ENCODE data around the gene PILRB.
"Not testable (repeated sequence)": the region's sequence is repeated elsewhere in the genome, so short reads cannot be mapped to it uniquely, and the experiment has no call there.

Gene PILRB

GRCh38 chr7:100358027-100358856, at the start of gene PILRB:
PILRB (plus strand) TSS chr7:100358117; CDS start chr7:100358303, 186 bp downstream.
- DNase-seq, result no peak

DNA sequence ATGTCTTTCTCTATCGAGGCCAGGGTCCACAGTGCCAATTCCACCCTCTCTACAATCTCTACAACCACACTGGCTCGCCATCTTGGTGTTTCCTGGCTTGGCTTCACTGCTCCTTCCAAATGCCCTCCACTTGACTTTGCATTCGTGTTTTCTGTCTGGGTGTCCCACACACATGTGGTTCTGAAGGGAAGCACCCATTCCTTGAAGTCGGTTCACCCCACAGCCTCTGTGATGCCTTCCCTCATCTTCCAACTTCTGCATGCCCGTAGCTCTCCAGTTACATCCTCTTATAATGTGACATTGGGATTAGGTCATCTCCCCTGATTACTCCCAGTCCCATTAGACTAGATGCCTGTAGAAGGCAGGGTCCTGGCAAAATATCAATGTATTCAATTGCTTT, 39.6 kb upstream of the PILRB start:
- not testable (repeated sequence) for DNase-seq

DNA sequence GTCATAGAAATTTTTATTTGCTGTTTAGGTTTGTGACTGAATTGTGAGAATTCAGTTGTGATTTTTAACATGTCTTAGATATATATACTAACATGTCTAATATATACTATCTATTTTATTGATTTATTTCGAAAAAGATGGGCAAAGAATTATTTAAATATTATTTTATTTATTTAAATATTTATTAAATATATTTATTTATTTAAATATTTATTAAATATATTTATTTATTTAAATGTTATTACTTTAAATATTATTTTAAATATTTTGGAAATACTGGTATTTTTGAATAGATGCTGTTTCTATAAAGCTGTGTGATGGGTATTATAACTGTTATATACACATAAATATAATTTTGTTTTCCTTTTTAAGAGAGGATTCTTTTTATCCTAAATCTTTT, 36.3 kb upstream of the PILRB start:
- DNase-seq, result not testable (repeated sequence)

- not testable (repeated sequence) for DNase-seq
These were observed 33.7 kb upstream of the PILRB start for GRCh38 chr7:100324194-100324593.

- not testable (repeated sequence) for DNase-seq
These were observed 32.2 kb upstream of the PILRB start for GRCh38 chr7:100325671-100326070.

DNA sequence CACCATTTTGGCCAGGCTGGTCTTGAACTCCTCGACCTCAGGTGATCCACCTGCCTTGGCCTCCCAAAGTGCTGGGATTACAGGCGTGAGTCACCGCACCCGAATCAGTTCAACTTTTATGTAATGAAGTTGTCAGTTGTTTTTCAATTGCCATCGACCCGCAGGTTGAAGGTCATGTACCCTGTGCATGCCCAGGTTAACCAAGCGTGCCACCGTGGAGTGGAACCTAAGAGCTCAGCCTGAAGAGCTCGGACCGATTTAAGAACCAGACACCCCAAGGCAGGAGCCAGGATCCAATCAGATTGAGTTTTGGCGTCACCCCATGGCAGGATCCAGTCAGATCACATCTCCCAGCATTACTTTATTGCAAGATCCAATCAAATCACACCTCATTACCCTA, 31.0 kb upstream of the PILRB start:
- DNase-seq, result not testable (repeated sequence)

DNA sequence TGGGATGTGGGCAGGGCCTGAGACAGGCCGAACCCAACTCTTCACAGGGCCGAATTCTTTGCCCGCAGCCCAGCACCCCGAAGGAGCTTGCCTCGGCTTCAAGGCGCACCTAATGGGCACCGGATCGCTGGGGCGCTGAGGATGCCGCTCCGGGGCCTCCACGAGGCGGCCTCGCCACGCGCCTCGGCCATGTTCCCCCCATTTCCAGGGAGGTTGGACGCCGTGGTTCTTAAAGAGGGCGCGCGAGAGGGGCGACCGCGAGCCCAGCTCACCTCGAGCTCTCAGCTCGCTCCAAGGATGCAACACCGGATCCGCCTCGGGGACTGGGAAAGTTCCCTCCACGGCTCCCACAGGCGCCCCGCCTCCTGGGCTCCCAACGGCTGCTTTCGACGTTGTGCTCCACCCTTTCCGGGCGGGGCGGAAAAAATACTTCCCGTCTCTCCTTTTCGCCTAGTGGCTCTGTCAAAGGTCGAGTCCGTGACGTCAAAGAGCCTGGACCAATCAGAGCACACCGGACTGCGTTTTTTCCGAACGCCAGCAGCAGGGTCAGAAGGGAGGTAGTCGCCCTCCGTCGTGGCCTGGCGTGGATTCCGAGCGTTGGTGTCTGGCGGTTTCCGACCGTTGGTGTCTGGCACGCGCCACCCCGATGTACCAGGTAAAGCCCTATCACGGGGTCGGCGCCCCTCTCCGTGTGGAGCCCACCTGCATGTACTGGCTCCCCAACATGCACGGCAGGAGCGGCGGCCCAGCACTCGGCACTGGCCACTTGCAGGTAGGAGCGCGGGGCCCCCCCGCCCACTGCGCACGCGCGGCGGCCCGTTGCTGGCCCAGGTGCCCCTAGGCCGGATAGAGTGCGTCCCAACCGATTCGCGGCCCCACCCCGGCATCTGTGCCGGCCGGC, 22.1 kb upstream of the PILRB start:
- peak; percentile 63 for DNase-seq

GRCh38 chr7:100338083-100338696, 19.7 kb upstream of the PILRB start:
- not testable (repeated sequence) for DNase-seq

- not testable (repeated sequence) for DNase-seq
These were observed 16.6 kb upstream of the PILRB start for GRCh38 chr7:100341286-100341685.

GRCh38 chr7:100342765-100343164, 15.2 kb upstream of the PILRB start:
- DNase-seq, result no peak

- DNase-seq, result not testable (repeated sequence)
These were observed 13.8 kb upstream of the PILRB start for GRCh38 chr7:100344124-100344559.

DNA sequence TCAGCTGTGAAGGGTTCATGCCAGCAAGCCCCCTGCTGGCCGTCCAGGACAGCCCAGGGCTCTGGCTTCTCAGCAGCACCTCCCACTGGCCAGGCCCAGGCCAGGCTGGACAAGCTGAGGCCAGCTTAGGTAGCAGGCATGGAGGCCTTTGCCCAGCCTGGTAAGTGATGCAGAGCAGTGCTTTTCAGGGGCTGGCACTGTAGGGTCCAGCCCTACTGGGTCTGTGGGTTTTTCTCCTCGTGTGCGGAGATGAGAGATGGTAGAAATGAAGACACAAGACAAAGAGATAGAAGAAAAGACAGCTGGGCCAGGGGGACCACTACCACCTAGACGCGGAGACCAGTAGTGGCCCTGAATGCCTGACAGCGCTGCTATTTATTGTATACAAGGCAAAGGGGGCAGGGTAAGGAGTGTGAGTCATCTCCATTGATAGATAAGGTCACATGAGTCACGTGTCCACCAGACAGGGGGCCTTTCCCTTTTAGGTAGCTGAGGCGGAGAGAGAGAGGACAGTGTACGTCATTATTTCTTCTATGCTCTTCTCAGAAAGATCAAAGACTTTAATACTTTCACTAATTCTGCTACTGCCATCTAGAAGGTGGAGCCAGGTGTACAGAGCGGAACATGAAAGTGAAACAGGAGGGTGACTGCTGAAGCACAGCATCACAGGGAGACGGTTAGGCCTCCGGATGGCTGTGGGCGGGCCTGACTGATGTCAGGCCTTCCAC, 13.2 kb upstream of the PILRB start:
- DNase-seq, result not testable (repeated sequence)

- not testable (repeated sequence) for DNase-seq
These were observed 12.6 kb upstream of the PILRB start for GRCh38 chr7:100345288-100345672.

GRCh38 chr7:100346921-100347320, 11.0 kb upstream of the PILRB start:
- no peak for DNase-seq

DNA sequence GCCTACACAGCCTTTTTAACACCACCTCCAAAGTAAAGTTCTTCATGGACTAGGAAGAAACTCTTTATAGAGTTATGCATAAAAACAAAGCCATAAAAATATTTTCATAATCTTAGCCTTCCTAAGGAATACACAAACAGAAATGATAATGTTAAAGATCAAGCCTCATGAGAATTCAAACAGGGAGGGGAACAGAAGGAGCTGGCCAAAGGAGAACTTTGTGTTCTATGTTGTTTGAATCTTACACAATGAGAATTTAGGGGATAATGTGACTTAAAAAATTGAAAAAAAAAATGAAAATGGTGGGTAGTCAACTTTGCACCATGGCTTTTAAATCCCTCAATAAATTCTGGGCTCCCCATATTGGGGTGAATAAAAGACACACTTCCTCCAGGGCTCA, 9.1 kb upstream of the PILRB start:
- no peak for DNase-seq

GRCh38 chr7:100349757-100350156, 8.2 kb upstream of the PILRB start:
- DNase-seq, result no peak

DNA sequence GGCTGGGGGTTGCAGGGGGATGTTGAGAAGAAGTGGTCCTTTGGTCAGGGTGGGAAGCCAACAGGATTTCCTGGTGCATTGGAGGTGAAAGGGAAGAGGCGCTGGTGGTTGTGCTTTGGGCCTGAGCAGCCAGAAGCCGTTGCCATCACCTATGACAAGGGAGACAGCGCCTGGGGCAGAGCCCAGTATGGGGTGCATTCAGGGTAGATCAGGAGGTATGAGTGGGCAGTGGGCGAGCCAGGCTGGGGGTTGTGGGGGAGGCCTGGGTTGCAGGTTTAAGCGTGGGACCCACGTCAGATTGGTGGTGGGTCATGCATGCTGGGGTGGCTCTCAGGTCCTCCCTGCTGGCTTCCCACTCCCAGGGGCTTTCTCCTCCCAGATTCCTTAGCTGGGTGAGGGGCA, 6.3 kb upstream of the PILRB start:
- no peak for DNase-seq

DNA sequence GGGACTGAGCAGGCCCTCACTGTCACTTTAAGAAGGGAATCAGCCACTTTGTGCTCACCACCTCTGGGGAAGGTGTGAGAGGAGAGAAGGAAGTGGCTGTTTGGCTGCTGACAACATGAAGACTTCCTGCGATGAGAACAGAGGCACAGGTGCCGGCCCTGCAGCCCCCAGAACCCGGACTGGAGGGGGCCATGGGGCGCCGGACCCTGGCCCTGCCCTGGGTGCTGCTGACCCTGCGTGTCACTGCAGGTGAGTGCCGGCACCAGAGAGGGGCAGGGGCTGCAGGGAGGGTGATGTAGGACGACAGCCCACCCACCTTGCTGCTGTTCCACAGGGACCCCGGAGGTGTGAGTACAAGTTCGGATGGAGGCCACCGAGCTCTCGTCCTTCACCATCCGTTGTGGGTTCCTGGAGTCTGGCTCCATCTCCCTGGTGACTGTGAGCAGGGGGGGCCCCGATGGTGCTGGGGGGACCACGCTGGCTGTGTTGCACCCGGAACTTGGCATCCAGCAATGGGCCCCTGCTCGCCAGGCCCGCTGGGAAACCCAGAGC, 5.6 kb upstream of the PILRB start:
- not testable (repeated sequence) for DNase-seq

DNA sequence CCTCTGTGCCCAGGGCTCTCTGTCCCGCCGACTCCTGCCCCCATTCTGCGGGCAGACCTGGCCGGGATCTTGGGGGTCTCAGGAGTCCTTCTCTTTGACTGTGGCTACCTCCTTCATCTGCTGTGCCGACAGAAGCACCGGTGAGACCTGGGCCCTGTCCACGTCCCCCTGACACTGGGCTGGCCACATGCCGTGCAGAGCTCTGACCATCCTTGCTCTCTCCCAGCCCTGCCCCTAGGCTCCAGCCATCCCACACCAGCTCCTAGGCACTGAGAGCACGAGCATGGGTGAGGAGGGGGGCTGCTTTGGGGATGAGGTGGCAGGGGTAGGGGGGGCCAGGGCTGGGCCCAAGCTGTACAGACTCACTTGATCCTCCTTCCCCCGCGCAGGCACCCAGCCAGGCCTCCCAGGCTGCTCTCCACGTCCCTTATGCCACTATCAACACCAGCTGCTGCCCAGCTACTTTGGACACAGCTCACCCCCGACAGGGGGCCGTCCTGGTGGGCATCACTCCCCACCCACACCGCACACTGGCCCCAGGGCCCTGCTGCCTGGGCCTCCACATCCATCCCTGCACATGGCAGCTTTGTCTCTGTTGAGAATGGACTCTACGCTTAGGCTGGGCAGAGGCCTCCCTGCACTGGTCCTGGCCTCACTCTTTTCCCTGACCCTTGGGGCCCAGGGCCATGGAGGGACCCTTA, 4.8 kb upstream of the PILRB start:
- DNase-seq, result no peak

DNA sequence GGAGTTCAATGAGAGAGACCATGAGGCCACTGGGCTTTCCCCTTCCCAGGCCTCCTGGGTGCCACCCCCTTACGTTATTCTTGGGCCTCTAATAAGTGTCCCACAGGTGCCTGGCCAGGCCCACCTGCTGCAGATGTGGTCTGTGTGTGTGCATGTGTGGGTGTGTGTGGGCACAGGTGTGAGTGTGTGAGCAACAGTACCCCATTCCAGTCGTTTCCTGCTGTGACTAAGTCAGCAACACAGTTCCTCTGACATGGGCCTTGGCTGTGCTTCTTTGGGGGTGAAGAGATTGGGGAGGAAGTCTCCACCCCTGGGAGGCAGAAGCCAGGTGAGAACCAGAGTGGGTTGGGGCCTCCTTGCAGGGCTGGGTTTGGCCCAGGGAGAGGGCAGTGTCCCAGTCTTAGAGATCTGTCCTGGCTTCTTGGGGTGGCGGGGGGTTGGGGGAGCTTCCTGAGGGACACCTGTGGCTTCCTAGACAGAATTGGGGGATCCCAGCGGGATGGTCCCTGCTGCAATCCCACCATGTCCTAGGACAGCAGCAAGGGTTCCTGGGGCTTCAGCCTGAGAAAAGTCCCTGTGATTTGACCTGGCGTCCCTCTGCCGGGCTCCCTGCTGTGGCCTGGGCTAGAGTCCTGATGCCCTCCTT, 4.1 kb upstream of the PILRB start:
- no peak for DNase-seq

Measured in NCI-H524 treated with DMSO at 0.1 percent for 48 hours (cell line).